GM19452 (cell line): ENCODE measurements around the gene SDHB.

Experiments used
- ATAC-seq: cut with Tn5 transposase; IDR thresholded peaks from one replicate; pipeline ENCODE4 v1.9.1; 2021; ENCODE audit not compliant: unreplicated experiment

Gene SDHB

DNA sequence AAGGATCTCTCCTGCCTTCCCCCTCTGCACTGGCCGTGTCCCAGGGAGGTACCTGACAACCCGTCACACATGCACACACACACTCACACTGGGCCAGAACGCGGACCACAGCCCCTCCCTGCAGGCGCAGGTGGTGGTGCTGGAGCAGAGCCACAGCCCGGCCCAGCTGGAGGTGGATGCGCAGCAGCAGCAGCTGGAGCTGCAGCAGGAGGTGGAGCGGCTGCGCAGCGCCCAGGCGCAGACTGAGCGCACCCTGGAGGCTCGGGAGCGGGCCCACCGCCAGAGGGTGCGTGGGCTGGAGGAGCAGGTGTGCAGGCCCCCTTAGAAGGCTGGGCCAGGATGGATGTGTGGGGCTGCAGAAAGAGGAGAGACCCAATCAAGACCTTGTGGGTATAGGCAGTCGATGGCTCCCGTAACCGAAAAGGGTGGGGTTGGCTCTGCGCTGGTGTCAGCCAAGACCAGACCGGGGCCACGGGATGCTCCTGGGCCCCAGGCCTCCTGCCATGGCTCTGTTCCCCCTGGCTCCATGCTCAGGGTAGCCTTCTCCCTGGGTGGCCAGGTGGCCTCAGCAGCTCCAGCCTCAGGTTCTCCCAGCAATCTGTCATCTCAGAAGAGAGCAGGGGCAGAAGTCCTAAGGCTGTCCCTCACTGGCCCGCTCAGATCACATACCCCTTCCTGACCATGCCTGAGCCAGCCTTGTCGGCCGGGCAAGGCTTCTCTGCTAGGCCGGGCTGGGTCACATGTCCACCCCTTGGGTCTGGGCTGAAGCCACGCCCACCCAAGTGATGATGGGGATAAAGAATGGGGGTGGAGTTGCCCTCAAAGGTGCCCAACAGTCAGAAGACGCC is 82.3 kb downstream of the SDHB start:
- ATAC-seq, result no peak

DNA sequence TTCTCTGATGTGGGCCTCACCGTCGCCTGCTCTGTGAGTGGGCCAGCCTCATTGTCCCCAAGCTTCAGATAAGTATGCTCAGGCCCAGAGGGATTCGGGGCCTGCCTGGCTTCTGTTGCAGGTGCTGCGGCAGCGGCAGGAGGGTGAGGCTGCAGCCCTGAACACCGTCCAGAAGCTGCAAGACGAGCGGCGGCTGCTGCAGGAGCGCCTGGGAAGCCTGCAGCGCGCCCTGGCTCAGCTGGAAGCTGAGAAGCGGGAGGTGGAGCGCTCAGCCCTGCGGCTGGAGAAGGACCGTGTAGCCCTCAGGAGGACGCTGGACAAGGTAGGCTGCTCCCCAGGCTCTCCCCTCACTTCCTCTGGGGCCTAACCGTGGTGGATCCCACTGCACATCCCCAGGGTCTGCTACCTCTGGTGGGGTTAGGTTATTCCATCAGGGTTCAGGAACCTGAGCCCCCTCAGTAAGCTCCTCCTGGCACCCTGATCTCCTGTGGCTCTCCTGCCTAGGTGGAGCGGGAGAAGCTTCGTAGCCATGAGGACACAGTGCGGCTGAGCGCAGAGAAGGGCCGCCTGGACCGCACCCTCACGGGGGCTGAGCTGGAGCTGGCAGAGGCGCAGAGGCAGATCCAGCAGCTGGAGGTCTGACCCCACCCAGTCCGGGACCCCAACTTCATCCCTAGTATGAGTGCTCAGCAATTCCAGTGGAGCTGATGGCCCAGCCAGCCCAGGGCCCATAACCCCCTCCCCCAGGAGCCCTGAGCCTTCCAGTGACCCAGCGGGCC is 83.5 kb downstream of the SDHB start:
- ATAC-seq, result no peak

DNA sequence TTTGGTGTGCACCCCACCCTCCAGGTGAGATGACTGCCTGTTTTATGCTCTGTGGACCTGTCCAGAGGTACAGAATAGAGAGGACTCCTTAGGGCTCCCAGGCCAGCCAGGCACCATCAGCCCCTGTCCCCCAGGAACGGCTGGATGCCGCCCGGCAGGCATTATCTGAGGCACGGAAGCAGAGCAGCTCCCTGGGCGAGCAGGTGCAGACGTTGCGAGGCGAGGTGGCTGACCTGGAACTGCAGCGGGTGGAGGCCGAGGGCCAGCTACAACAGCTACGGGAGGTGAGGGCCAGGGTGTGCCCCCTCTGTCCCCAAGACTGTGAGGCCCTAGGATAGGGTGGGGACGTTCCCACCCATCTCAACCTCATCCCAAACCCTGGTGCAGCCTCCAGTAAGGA is 84.2 kb downstream of the SDHB start:
- no peak for ATAC-seq

DNA sequence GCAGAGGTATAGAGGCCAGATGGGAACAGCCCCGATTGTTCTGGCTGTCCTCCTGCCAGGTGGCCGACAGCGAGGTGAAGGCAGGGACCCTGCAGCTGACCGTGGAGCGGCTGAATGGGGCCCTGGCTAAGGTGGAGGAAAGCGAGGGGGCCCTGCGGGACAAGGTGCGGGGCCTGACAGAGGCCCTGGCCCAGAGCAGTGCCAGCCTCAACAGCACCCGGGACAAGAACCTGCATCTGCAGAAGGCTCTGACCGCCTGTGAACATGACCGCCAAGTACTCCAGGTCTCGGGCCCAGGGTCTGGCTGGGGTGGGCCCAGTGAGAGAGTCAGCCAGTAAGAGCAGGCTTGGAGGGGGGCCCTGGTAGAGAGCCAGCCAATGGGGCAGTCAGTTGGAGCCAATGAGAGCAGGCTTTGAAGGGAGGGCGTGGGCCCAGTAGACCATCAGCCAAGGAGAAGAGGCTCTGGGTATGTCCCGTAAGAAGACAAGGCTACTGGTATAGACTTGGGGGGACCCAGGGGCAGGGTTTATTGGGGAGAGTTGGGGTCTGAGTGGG is 84.7 kb downstream of the SDHB start:
- no peak for ATAC-seq
